Measurements from ENCODE around the gene TUT7. TPM values are rescaled to one million over a fixed set of nuclear protein-coding genes. Genes with fewer than 3 reads are reported as not detected.

TUT7 gene
- total and polyA plus RNA-seq, 7 donors: 11.6 to 59.0 (median 39.2) TPM

DNA sequence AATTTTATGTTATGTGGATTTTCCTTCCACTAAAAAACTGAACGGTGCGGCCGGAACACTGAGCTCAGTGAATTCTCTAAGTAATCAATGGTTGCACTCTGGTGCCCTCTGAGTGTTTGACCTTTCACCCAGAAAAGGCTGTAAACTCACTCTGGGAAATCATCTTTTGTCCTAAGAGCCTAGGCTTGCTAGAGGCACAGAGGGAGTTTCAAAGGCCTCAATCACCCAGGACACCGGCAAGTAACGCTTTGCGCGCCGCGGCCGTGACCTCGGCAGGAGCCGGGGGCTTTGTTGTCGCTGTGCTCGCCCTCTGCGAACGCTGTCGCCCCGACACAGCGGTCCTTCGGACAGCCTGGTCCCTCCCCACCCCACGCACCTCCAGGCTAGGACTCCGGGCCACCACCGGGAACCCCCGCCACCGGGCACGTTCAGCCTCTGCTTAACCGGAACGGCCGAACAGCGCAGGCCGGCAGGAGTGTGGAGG, 72.6 kb downstream of the TUT7 start:
- TF ChIP-seq EP300 (IDR thresholded peaks at IDR 0.05): no peak
- TF ChIP-seq POLR2AphosphoS5 (IDR thresholded peaks at IDR 0.05): no peak
- TF ChIP-seq, protein P1, sequence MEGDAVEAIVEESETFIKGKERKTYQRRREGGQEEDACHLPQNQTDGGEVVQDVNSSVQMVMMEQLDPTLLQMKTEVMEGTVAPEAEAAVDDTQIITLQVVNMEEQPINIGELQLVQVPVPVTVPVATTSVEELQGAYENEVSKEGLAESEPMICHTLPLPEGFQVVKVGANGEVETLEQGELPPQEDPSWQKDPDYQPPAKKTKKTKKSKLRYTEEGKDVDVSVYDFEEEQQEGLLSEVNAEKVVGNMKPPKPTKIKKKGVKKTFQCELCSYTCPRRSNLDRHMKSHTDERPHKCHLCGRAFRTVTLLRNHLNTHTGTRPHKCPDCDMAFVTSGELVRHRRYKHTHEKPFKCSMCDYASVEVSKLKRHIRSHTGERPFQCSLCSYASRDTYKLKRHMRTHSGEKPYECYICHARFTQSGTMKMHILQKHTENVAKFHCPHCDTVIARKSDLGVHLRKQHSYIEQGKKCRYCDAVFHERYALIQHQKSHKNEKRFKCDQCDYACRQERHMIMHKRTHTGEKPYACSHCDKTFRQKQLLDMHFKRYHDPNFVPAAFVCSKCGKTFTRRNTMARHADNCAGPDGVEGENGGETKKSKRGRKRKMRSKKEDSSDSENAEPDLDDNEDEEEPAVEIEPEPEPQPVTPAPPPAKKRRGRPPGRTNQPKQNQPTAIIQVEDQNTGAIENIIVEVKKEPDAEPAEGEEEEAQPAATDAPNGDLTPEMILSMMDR (IDR thresholded peaks at IDR 0.05): no peak
- DNase-seq: no peak
- peaks cover 0 to 44% (median 34%) of the 10 kb centered on the region in 4 donors for H3K4me1 ChIP-seq

DNA sequence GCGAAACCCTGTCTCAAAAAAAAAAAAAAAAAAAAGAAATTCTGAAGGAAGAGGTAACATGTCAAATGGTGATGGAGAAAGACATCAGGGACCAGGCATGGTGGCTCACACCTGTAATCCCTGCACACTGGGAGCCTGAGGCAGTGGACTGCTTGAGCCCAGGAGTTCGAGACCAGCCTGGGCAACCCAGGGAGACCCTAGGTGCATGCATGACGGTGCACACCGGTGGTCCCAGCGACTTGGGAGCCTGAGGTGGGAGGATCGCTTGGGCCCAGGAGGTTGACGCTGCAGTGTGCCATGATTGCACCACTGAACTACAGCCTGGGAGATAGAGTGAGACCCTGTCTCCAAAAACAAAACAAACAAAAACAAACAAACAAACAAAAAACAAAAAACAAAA, 73.6 kb downstream of the TUT7 start:
- DNase-seq: no peak
- Histone ChIP-seq H3K4me1 (peaks cover 0 to 55% (median 42%) of the 10 kb centered on the region in 4 donors), H3K27me3 (no peaks in the 10 kb centered on the region), H3K9me3 (no peaks in the 10 kb centered on the region), H3K36me3 (no peaks in the 10 kb centered on the region), H3K27ac (no peak overlapping the region), H3K4me3 (peak overlapping the region in 1 of 4 donors; percentile 97)
- WGBS, 2 donors: 97 to 98% methylated on average over 7 of the region's 7 CpGs
- intact Hi-C loops (cut with DNase I): loop anchor here (5.0 to 10.0 kb wide), 4 partner anchors 72 to 246 kb away; partner anchors contain the start of genes GOLM1 and TUT7
- no peak for TF ChIP-seq POLR2A (IDR thresholded peaks at IDR 0.05)
- TF ChIP-seq POLR2AphosphoS5 (IDR thresholded peaks at IDR 0.05): no peak
- no peak for TF ChIP-seq EP300 (IDR thresholded peaks at IDR 0.05)
- TF ChIP-seq, protein P1 (IDR thresholded peaks at IDR 0.05): no peak

More for the DNA sequence above, 72.6 kb downstream of the TUT7 start:
- Histone ChIP-seq H3K36me3 (no peaks in the 10 kb centered on the region), H3K4me3 (peak overlapping the region; percentile 79 to 98 (median 91)), H3K27me3 (no peaks in the 10 kb centered on the region), H3K9me3 (no peaks in the 10 kb centered on the region), H3K27ac (peak overlapping the region; percentile 95 to 99 (median 96))
- WGBS, 2 donors: 0 to 1% methylated on average over 31 of the region's 31 CpGs
- intact Hi-C loops (cut with DNase I): loop anchor here (5.0 to 10.0 kb wide), 4 partner anchors 71 to 247 kb away; partner anchors contain the start of genes GOLM1 and TUT7

- DNase-seq: no peak
- H3K4me3 ChIP-seq: no peak overlapping the region
- TF ChIP-seq POLR2A (IDR thresholded peaks at IDR 0.05): no peak
- TF ChIP-seq EP300 (IDR thresholded peaks at IDR 0.05): no peak
- TF ChIP-seq POLR2AphosphoS5 (IDR thresholded peaks at IDR 0.05): no peak
- TF ChIP-seq, protein P1 (IDR thresholded peaks at IDR 0.05): no peak
- H3K9me3 ChIP-seq: no peaks in the 10 kb centered on the region
- H3K27ac ChIP-seq: no peak overlapping the region
- WGBS, 2 donors: 93 to 96% methylated on average over 3 of the region's 3 CpGs
- H3K36me3 ChIP-seq: no peaks in the 10 kb centered on the region
- no peaks in the 10 kb centered on the region for H3K27me3 ChIP-seq
- intact Hi-C loops (cut with DNase I): loop anchor here (5.0 to 10.0 kb wide), 5 partner anchors 72 to 245 kb away; partner anchors contain the start of genes GOLM1 and TUT7
- peaks cover 0 to 62% (median 49%) of the 10 kb centered on the region in 4 donors for H3K4me1 ChIP-seq
Measured at GRCh38 chr9:86279839-86280238, 74.4 kb downstream of the TUT7 start.

GRCh38 chr9:86277072-86277471, 77.1 kb downstream of the TUT7 start:
- intact Hi-C loops (cut with DNase I): loop anchor here (5.0 kb wide), 1 partner anchor 200 kb away; no protein-coding TSS in a partner anchor
- H3K9me3 ChIP-seq: no peaks in the 10 kb centered on the region
- H3K27me3 ChIP-seq: no peaks in the 10 kb centered on the region
- H3K36me3 ChIP-seq: peaks cover 0 to 18% (median 4%) of the 10 kb centered on the region in 4 donors
- peaks cover 0 to 61% (median 45%) of the 10 kb centered on the region in 4 donors for H3K4me1 ChIP-seq
- TF ChIP-seq POLR2A (IDR thresholded peaks at IDR 0.05) (no peak), POLR2AphosphoS5 (IDR thresholded peaks at IDR 0.05) (no peak)
- TF ChIP-seq, protein P1 (IDR thresholded peaks at IDR 0.05): no peak
- no peak for DNase-seq
- no peak overlapping the region for H3K4me3 ChIP-seq
- no peak overlapping the region for H3K27ac ChIP-seq
- WGBS, 2 donors: 57 to 67% methylated on average over 1 of the region's 1 CpG
